IgD-negative memory B cell (primary cell): ENCODE measurements around the gene GOLGA1. TPM values are rescaled to one million over a fixed set of nuclear protein-coding genes. Genes with fewer than 3 reads are reported as not detected.
"Not testable (repeated sequence)": the region's sequence is repeated elsewhere in the genome, so short reads cannot be mapped to it uniquely, and the experiment has no call there.

Experiments used
- H3K27ac Mint-ChIP-seq, 3 donors: one replicate each; pipeline ENCODE4 v1.8.0; 2020 to 2022; ENCODE audit warnings: mild to moderate bottlenecking in 3 of 3, mixed read lengths in 3 of 3, moderate library complexity in 1 of 3
- H3K27me3 Mint-ChIP-seq: one replicate; pipeline ENCODE4 v1.8.0; 2021; ENCODE audit warnings: mixed read lengths
- H3K36me3 Mint-ChIP-seq: one replicate; pipeline ENCODE4 v1.8.0; 2020; ENCODE audit warnings: mild to moderate bottlenecking, mixed read lengths
- H3K4me1 Mint-ChIP-seq, 3 donors: one replicate each; pipeline ENCODE4 v1.8.0; 2020 to 2022; ENCODE audit warnings: mixed read lengths in 3 of 3, mild to moderate bottlenecking in 1 of 3
- H3K4me3 Mint-ChIP-seq, 4 donors: one replicate each; pipeline ENCODE4 v1.8.0; 2020 to 2022; ENCODE audit warnings: mild to moderate bottlenecking in 4 of 4, mixed read lengths in 4 of 4, moderate library complexity in 3 of 4
- H3K9me3 Mint-ChIP-seq, 3 donors: one replicate each; pipeline ENCODE4 v1.8.0; 2020 to 2021; ENCODE audit warnings: mixed read lengths in 3 of 3, mild to moderate bottlenecking in 1 of 3
- polyA plus RNA-seq: library from polyadenylated mRNA; unstranded; fragments of 300-500 nt; fragmentation: Illumina TruSeq; gene quantifications from one replicate; pipeline ENCODE4 v1.2.3, GENCODE V29; 2021

GOLGA1 gene, protein sequence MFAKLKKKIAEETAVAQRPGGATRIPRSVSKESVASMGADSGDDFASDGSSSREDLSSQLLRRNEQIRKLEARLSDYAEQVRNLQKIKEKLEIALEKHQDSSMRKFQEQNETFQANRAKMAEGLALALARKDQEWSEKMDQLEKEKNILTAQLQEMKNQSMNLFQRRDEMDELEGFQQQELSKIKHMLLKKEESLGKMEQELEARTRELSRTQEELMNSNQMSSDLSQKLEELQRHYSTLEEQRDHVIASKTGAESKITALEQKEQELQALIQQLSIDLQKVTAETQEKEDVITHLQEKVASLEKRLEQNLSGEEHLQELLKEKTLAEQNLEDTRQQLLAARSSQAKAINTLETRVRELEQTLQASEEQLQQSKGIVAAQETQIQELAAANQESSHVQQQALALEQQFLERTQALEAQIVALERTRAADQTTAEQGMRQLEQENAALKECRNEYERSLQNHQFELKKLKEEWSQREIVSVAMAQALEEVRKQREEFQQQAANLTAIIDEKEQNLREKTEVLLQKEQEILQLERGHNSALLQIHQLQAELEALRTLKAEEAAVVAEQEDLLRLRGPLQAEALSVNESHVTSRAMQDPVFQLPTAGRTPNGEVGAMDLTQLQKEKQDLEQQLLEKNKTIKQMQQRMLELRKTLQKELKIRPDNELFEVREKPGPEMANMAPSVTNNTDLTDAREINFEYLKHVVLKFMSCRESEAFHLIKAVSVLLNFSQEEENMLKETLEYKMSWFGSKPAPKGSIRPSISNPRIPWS
- polyA plus RNA-seq, result 10.3 TPM

DNA sequence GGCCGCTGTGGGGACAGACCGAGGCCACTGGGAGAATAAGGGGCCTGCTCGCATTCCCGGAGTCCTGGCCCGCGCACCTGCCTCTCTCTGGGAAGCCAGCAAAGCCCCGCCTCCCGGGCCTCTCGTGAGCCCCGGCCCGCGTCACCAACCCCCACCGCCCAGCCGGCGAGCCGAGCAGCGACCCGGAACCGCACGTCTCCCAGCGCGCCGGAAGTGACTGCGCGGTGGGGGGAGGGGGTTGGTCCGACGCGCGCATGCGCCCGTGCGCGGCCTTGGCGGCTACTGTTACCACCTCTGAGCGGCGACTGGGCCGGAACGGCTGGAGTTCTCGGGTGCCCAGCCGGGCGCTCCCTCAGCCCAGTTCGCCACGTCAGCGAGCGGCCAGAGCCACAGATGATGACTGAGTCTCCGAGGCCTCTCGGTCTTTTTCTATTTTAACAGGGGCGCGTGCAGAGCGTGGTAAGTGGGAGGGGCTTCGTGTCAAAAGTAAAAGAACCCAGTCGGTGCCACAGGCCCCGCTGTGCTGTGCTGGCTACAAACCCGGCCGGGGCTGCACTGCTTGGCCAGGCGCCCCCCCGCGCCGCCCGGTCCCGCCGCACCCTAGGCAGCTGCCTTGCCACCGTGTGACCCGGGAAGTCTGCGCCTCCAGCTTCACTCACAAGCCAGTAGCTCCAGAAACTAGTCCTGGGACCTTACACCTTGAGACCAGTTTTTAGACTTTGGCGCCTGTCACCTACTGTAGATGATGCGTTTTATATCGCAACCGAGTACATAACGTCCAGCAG is at the start of gene GOLGA1:
TSS of gene GOLGA1 (minus strand) at position 190 of the 785 bp plus-strand sequence. CDS start 2,372 bp downstream, outside the sequence.
- Mint-ChIP-seq H3K4me3 (peak within 1 kb of the TSS; percentile 93 to 98 (median 96)), H3K27ac (peak within 1 kb of the TSS; percentile 95 to 99 (median 98)), H3K9me3 (no peaks in the 10 kb centered on the region), H3K36me3 (peaks cover 3% of the 10 kb centered on the region), H3K27me3 (no peaks in the 10 kb centered on the region), H3K4me1 (peaks cover 15 to 26% (median 19%) of the 10 kb centered on the region in 3 donors)

DNA sequence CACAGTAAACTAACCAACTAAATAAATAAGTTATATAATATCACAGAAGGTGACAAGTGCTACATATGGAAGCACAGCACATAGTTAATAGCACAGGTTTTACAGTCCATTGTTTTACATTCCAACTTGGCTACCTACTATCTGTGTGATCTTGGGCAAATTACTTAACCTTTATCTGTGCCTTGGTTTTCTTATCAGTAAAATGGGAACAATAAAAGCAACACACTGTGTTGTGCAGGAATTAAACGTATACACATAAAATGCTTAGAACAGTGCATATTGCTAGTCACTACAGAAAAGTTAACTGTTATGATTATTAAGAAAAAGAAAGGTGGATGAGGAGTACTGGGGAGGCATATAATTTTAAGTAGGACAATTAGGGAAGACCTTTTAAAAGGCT is 42.8 kb upstream of the GOLGA1 start:
- Mint-ChIP-seq H3K9me3 (no peaks in the 10 kb centered on the region), H3K27ac (no peak overlapping the region)

DNA sequence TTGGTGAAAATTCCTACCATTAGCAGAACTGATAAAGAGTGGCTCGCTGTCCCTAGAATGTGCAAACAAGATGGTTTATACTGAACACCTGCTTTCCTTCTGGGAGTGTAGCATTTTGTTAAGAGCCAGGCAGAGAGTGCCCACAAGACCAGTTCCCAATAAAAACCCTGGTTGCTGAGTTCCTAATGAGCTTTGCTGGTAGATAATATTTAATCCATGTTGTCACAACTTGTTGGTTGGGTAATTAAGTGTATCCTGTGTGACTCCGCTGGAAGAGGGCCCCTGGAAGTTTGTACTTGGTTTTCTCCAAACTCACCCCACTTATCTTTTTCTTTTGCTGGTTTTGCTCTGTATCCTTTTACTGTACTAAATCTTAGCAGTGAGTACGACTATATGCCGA is 39.5 kb upstream of the GOLGA1 start:
- Mint-ChIP-seq H3K9me3 (no peaks in the 10 kb centered on the region), H3K27me3 (no peaks in the 10 kb centered on the region), H3K4me3 (no peak overlapping the region), H3K36me3 (peaks cover 13% of the 10 kb centered on the region), H3K4me1 (no peaks in the 10 kb centered on the region), H3K27ac (no peak overlapping the region)

More for the DNA sequence above, 42.8 kb upstream of the GOLGA1 start:
- Mint-ChIP-seq H3K4me3 (no peak overlapping the region), H3K4me1 (no peaks in the 10 kb centered on the region), H3K36me3 (peaks cover 14% of the 10 kb centered on the region), H3K27me3 (no peaks in the 10 kb centered on the region)

DNA sequence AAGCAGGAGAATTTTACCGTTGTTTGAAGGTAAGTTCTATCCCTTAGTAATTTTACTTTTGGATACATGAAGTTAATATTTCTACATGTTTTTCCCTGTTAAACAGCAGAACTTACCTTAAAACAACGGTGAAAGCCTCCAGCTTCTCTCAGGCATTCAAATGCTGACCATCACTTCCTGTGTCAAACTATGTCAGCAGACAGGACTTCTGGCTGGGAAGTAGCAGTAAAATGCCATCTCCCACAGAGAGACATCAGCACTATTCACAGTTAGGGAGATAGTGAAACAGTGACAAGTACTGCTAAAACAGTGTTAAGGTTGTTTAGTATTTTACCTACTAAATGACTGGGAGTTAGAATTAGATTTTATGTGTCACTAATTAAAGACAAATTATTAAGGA is 34.2 kb upstream of the GOLGA1 start:
- H3K27me3 Mint-ChIP-seq, result no peaks in the 10 kb centered on the region

DNA sequence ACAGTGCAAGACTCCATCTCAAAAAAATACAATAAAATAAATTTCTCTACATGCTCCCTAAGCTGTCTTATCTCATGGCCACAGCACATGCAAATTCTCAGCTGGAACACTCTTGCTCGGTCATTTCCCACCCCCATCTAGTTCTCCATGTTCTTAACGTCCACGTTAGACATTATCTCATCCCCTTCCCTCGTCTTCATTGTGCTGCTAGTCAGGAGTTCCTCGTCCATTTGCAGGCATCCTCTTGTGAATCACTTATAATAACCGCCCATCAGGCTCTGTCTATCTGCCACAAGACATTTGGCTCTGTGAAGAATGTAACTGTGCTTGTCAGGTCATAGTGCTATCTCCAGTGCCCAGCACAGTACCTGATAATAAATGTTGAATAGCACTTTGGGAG is 32.9 kb upstream of the GOLGA1 start:
- peaks cover 22% of the 10 kb centered on the region for H3K36me3 Mint-ChIP-seq
- H3K4me3 Mint-ChIP-seq, result no peak overlapping the region
- H3K27ac Mint-ChIP-seq, result no peak overlapping the region
- no peaks in the 10 kb centered on the region for H3K27me3 Mint-ChIP-seq
- H3K4me1 Mint-ChIP-seq, result no peaks in the 10 kb centered on the region
- no peaks in the 10 kb centered on the region for H3K9me3 Mint-ChIP-seq

More for the DNA sequence above, 34.2 kb upstream of the GOLGA1 start:
- Mint-ChIP-seq H3K9me3 (no peaks in the 10 kb centered on the region), H3K27ac (no peak overlapping the region), H3K36me3 (peaks cover 21% of the 10 kb centered on the region), H3K4me3 (no peak overlapping the region), H3K4me1 (no peaks in the 10 kb centered on the region)

DNA sequence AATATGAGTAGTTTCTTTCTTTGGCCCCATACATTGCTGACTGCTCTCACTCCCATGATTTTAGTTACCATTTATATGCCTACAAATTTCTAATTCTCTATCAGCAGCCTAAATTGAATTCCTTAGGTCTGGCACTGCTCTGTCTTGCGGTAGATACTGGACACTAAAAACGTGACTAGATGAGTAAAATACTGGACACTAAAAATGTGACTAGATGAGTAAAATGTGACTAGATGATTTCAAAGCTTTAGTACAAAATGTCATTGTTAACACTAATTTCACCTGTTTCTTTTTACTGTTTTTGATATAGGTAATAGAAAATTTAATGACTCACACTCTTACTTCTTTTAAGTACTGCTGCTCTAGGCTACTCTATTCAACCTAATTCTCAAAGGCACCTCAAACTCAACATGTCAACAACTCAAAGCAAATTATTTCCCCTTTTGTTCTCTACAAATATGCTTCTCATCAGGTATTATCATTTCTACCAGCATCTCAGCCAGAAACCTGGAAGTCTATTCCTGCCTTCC is 31.4 kb upstream of the GOLGA1 start:
- peaks cover 18% of the 10 kb centered on the region for H3K36me3 Mint-ChIP-seq
- H3K27ac Mint-ChIP-seq, result no peak overlapping the region
- H3K4me3 Mint-ChIP-seq, result no peak overlapping the region
- no peaks in the 10 kb centered on the region for H3K27me3 Mint-ChIP-seq
- no peaks in the 10 kb centered on the region for H3K9me3 Mint-ChIP-seq
- no peaks in the 10 kb centered on the region for H3K4me1 Mint-ChIP-seq

DNA sequence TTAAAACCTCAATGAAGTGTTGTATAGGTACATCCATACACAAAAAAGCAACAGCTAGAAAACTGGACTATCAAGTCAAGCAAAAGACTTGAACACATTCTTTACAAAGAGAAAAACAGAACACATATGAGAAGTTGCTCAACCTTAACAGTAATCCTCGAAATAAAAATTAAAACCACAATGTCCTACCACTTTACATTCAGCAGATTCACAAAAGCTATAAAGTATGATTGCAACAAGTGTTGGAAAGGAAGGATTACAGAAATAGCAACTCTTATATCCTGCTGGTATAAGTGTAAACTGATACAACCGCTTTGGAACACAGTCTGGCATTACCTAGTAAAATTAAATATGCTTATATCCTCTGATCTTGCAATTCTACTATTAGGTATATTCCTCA is 28.5 kb upstream of the GOLGA1 start:
- H3K4me3 Mint-ChIP-seq, result no peak overlapping the region
- peaks cover 0 to 10% (median 3%) of the 10 kb centered on the region in 3 donors for H3K4me1 Mint-ChIP-seq
- no peak overlapping the region for H3K27ac Mint-ChIP-seq
- H3K36me3 Mint-ChIP-seq, result peaks cover 14% of the 10 kb centered on the region
- no peaks in the 10 kb centered on the region for H3K9me3 Mint-ChIP-seq
- H3K27me3 Mint-ChIP-seq, result no peaks in the 10 kb centered on the region

DNA sequence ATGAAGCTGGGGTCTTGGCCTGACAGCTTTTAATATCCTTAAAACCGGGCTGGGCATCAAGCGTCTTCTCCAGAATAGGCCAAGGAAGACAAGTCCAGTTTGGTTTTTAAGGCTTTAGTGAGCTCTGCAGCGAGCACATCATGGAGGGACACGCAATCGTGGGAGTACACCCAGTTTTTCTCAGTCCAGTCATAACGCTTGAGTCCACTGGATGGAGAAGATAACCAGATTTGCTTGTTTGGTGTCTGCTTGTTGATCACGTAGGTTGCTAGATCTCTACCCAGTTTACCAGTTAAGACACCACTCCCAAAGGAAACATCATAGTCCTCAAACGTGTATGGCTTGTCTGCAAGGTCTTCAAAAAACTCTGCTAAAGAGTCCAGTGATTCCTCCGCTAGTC is 27.4 kb upstream of the GOLGA1 start:
- H3K4me1 Mint-ChIP-seq, result peaks cover 6 to 15% (median 6%) of the 10 kb centered on the region in 3 donors
- H3K4me3 Mint-ChIP-seq, result no peak overlapping the region
- H3K27ac Mint-ChIP-seq, result no peak overlapping the region
- no peaks in the 10 kb centered on the region for H3K9me3 Mint-ChIP-seq
- peaks cover 10% of the 10 kb centered on the region for H3K36me3 Mint-ChIP-seq
- H3K27me3 Mint-ChIP-seq, result no peaks in the 10 kb centered on the region

DNA sequence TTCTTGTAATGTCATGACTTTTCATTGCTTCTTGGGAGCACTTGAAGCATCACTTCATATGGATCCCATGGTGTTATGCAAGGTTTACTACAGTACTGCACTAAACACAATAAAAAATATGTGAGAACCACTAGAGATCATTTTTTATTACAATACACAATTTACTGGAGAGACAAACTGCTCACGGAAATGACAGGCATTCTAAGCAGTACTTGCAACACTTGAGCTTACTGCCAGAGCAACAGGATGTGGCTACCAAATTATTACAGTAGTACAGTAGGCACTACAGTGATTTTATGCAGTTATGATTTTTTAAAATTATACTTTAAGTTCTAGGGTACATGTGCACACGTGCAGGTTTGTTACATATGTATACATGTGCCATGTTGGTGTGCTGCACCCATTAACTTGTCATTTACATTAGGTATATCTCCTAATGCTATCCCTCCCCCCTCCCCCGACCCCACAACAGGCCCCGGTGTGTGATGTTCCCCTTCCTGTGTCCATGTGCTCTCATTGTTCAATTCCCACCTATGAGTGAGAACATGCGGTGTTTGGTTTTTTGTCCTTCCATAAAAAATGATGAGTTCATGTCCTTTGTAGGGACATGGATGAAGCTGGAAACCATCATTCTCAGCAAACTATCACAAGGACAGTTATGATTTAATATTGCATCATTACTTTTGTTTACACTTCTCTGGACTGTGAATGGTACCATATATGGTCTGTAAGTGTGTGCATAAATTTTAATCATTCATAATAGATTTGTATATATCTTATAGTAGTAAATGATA is 25.1 kb upstream of the GOLGA1 start:
- not testable (repeated sequence) for H3K9me3 Mint-ChIP-seq, H3K36me3 Mint-ChIP-seq, H3K27me3 Mint-ChIP-seq
- peak overlapping the region in 1 of 3 donors; percentile 46 for H3K27ac Mint-ChIP-seq
- peaks cover 6 to 15% (median 6%) of the 10 kb centered on the region in 3 donors for H3K4me1 Mint-ChIP-seq
- peak overlapping the region in 1 of 4 donors; percentile 10 for H3K4me3 Mint-ChIP-seq

DNA sequence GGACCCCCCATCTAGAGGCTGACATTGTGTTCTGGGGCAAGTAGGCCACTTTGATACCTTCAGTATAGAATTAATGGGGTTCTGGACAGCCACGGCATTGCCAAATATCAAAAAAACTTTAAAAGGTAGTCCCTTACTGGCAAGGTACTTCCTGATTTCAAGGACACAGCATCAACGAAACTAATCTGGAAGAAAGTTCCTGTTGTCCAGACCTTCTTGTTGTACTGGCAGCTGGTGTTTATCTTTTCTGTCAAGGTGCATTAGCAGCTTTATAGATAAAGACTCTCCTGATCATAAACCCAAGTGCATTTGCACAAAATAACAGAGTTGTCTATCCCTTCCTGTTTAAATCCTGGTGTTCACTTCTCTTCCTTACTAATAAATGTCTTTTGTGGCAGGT is 23.7 kb upstream of the GOLGA1 start:
- no peaks in the 10 kb centered on the region for H3K9me3 Mint-ChIP-seq
- H3K27ac Mint-ChIP-seq, result no peak overlapping the region
- no peaks in the 10 kb centered on the region for H3K27me3 Mint-ChIP-seq
- H3K36me3 Mint-ChIP-seq, result no peaks in the 10 kb centered on the region
- no peak overlapping the region for H3K4me3 Mint-ChIP-seq
- peaks cover 6 to 15% (median 6%) of the 10 kb centered on the region in 3 donors for H3K4me1 Mint-ChIP-seq

DNA sequence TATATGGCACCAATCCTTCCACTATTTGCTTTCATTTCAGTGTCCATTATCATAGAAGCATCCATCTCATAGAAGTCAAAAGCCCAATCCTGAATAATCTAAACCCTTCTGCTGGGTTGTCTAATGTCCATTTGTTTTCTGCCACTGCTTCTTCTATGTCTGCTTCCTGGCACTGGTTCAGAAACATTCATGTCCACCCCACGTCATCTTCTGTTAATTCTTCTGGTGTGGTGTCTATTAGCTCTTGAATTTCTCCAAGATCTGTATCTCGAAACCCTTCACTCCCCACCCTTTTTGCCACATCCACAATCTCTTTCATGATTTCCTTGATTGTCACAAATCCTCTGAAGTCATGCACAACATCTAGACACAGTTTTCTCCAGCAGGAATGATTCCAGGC is 23.2 kb upstream of the GOLGA1 start:
- Mint-ChIP-seq H3K9me3 (no peaks in the 10 kb centered on the region), H3K4me1 (peaks cover 6 to 15% (median 6%) of the 10 kb centered on the region in 3 donors), H3K36me3 (no peaks in the 10 kb centered on the region), H3K4me3 (no peak overlapping the region), H3K27me3 (no peaks in the 10 kb centered on the region), H3K27ac (no peak overlapping the region)

DNA sequence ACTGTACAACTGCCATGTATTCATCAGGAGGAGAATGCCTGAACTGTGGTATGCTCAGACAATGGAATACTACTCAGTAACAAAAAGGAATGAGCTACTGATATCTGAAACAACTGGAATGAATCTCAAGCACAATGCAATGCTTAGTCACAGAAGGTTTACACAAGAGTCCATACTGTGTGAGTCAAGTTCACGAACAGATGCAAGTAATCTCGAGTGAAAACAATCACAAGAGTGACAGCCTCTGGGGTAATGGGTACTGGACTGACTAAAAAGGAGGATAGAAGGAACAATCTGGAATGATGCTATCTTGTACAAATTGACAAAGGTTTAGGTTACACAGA is 19.5 kb upstream of the GOLGA1 start:
- H3K4me1 Mint-ChIP-seq, result peaks cover 6 to 11% (median 6%) of the 10 kb centered on the region in 3 donors
- no peak overlapping the region for H3K27ac Mint-ChIP-seq
- H3K4me3 Mint-ChIP-seq, result no peak overlapping the region
- peaks cover 5% of the 10 kb centered on the region for H3K36me3 Mint-ChIP-seq
- no peaks in the 10 kb centered on the region for H3K9me3 Mint-ChIP-seq
- H3K27me3 Mint-ChIP-seq, result no peaks in the 10 kb centered on the region

DNA sequence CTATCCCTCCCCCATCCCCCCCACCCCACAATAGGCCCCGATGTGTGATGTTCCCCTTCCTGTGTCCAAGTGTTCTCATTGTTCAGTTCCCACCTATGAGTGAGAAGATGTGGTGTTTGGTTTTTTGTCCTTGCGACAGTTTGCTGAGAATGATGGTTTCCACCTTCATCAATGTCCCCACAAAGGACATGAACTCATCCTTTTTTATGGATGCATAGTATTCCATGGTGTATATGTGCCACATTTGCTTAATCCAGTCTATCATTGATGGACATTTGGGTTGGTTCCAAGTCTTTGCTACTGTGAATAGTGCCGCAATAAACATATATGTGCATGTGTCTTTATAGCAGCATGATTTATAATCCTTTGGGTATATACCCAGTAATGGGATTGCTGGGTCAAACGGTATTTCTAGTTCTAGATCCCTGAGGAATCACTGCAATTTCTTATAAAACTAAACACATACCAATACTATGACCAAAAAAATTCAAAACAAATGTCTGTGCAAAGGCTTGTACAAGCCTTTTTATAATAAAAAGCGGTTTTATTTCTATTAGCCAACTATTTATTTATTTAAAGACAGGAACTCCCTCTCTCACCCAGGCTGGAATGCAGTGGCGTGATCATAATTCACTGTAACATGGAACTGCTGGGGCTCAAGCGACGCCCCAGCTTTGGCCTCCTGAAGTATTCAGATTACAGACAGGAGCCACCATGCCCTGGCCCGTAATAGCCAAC is 19.0 kb upstream of the GOLGA1 start:
- H3K27ac Mint-ChIP-seq, H3K27me3 Mint-ChIP-seq, H3K36me3 Mint-ChIP-seq, H3K4me1 Mint-ChIP-seq, H3K4me3 Mint-ChIP-seq, H3K9me3 Mint-ChIP-seq: not testable (repeated sequence)

DNA sequence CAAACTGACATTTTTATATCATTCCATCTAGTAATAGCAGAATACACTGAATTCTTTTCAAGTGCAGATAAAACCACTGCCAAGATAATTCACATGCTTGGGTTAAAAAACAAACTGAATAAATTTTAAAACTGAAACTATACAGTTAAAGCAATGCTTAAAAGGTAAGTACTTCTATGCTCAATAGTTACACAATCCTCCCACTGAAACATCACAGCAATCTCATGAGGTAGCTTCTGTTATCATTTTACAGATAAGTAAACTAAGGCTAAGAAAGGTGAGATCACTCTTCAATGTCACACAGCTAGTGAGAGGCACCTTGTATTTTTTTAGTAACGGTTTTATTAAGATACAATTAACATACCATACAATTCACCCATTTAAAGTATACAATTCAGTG is 13.4 kb upstream of the GOLGA1 start:
- no peak overlapping the region for H3K27ac Mint-ChIP-seq
- peaks cover 9 to 15% (median 11%) of the 10 kb centered on the region in 3 donors for H3K4me1 Mint-ChIP-seq
- H3K9me3 Mint-ChIP-seq, result no peaks in the 10 kb centered on the region
- peaks cover 8% of the 10 kb centered on the region for H3K36me3 Mint-ChIP-seq
- no peak overlapping the region for H3K4me3 Mint-ChIP-seq
- H3K27me3 Mint-ChIP-seq, result no peaks in the 10 kb centered on the region
